CD4-positive, alpha-beta memory T cell (primary cell): ENCODE results near the gene COBL. TPM values are rescaled to one million over a fixed set of nuclear protein-coding genes. Genes with fewer than 3 reads are reported as not detected.

Experiments used
- CTCF ChIA-PET: fragments of 350-600 bp; sonication (Branson Sonifier 250); formaldehyde crosslinking; loops from one replicate; lab custom pipeline; 2021; ENCODE audit warnings: inconsistent platforms; ENCODE audit not compliant: partially characterized antibody; lab: Charles Lee
- POLR2A ChIA-PET: fragments of 350-600 bp; sonication (Branson Sonifier 250); formaldehyde crosslinking; loops from one replicate; lab custom pipeline; 2021; ENCODE audit not compliant: partially characterized antibody; lab: Charles Lee
- DNase-seq, 5 donors: peaks; one replicate each; pipeline versions ENCODE4 v3.0.0 to v3.0.0-alpha.2; 2020 to 2022; ENCODE audit warnings: mixed read lengths in 1 of 5
- H3K27ac ChIP-seq: one replicate; pipeline ENCODE4 v1.7.0; 2013; ENCODE audit warnings: low read depth, low read length
- H3K27me3 ChIP-seq: 2 replicates; pipeline ENCODE4 v1.7.0; 2013; ENCODE audit warnings: mild to moderate bottlenecking, low read length, moderate library complexity; ENCODE audit not compliant: insufficient read depth
- H3K36me3 ChIP-seq: 2 replicates; pipeline ENCODE4 v1.7.0; 2013; ENCODE audit warnings: mild to moderate bottlenecking, low read length, moderate library complexity; ENCODE audit not compliant: insufficient read depth
- H3K4me1 ChIP-seq: 2 replicates; pipeline ENCODE4 v1.7.0; 2013; ENCODE audit warnings: mild to moderate bottlenecking, low read length, moderate library complexity; ENCODE audit not compliant: insufficient read depth
- H3K4me3 ChIP-seq, 2 donors: one replicate each; pipeline ENCODE4 v1.7.0; 2013; ENCODE audit warnings: low read length in 2 of 2, mild to moderate bottlenecking in 1 of 2
- H3K9me3 ChIP-seq, 2 donors: one replicate each; pipeline ENCODE4 v1.7.0; 2013; ENCODE audit warnings: low read length in 2 of 2, control low read depth in 1 of 2; ENCODE audit not compliant: control insufficient read depth in 1 of 2
- H3K27ac Mint-ChIP-seq, 7 donors: one replicate each; pipeline ENCODE4 v1.8.0; 2020 to 2021; ENCODE audit warnings: mixed read lengths in 7 of 7, mild to moderate bottlenecking in 6 of 7, inconsistent platforms in 3 of 7, moderate library complexity in 3 of 7
- H3K27me3 Mint-ChIP-seq, 2 donors: one replicate each; pipeline ENCODE4 v1.8.0; 2020 to 2021; ENCODE audit warnings: mixed read lengths in 2 of 2
- H3K36me3 Mint-ChIP-seq, 2 donors: one replicate each; pipeline ENCODE4 v1.8.0; 2020 to 2021; ENCODE audit warnings: mixed read lengths in 2 of 2, inconsistent platforms in 1 of 2, mild to moderate bottlenecking in 1 of 2
- H3K4me1 Mint-ChIP-seq, 4 donors: one replicate each; pipeline ENCODE4 v1.8.0; 2020 to 2021; ENCODE audit warnings: mixed read lengths in 4 of 4, mild to moderate bottlenecking in 1 of 4
- H3K4me3 Mint-ChIP-seq, 8 donors: one replicate each; pipeline ENCODE4 v1.8.0; 2020 to 2021; ENCODE audit warnings: mixed read lengths in 8 of 8, mild to moderate bottlenecking in 7 of 8, moderate library complexity in 6 of 8, inconsistent platforms in 3 of 8
- H3K9me3 Mint-ChIP-seq, 8 donors: one replicate each; pipeline ENCODE4 v1.8.0; 2020 to 2021; ENCODE audit warnings: mixed read lengths in 8 of 8, mild to moderate bottlenecking in 5 of 8, inconsistent platforms in 3 of 8, moderate library complexity in 1 of 8
- intact Hi-C: fragments of 100-400 bp; cut with micrococcal nuclease; formaldehyde crosslinking; loops from one replicate; pipeline ENCODE4 v1.15.1; 2023
- polyA plus RNA-seq, 2 donors: library from polyadenylated mRNA; unstranded; fragments of 300-500 nt; fragmentation: Illumina TruSeq; gene quantifications; one replicate each; pipeline ENCODE4 v1.2.3, GENCODE V29; 2021
- total RNA-seq, 2 experiments: library from RNA; stranded (reverse); gene quantifications; one replicate each; pipeline ENCODE4 v1.2.3, GENCODE V29; 2021

The COBL gene
- total and polyA plus RNA-seq, 4 experiments from 2014 or later = not detected

GRCh38 chr7:51256916-51257315, 59.7 kb downstream of the COBL start:
- H3K36me3 Mint-ChIP-seq = no peaks in the 10 kb centered on the region
- H3K9me3 Mint-ChIP-seq = no peaks in the 10 kb centered on the region

GRCh38 chr7:51256209-51256781, 60.3 kb downstream of the COBL start:
- Mint-ChIP-seq H3K4me3 (no peak overlapping the region), H3K36me3 (no peaks in the 10 kb centered on the region), H3K9me3 (no peaks in the 10 kb centered on the region), H3K27me3 (peaks cover 3 to 7% of the 10 kb centered on the region in 2 donors), H3K27ac (no peak overlapping the region), H3K4me1 (no peaks in the 10 kb centered on the region)
- no peak overlapping the region for H3K27ac ChIP-seq
- H3K4me1 ChIP-seq = no peaks in the 10 kb centered on the region
- ChIA-PET POLR2A (no interaction called here), CTCF (no interaction called here)
- intact Hi-C loops = no loop called here
- H3K36me3 ChIP-seq = no peaks in the 10 kb centered on the region
- no peak overlapping the region for H3K4me3 ChIP-seq
- H3K9me3 ChIP-seq = no peaks in the 10 kb centered on the region
- DNase-seq = no peak
- no peaks in the 10 kb centered on the region for H3K27me3 ChIP-seq

More at GRCh38 chr7:51256916-51257315, 59.7 kb downstream of the COBL start:
- Histone ChIP-seq H3K4me3 (no peak overlapping the region), H3K27ac (no peak overlapping the region), H3K27me3 (no peaks in the 10 kb centered on the region), H3K36me3 (no peaks in the 10 kb centered on the region), H3K4me1 (no peaks in the 10 kb centered on the region), H3K9me3 (no peaks in the 10 kb centered on the region)
- DNase-seq = no peak
- intact Hi-C loops = no loop called here
- H3K4me3 Mint-ChIP-seq = no peak overlapping the region
- H3K4me1 Mint-ChIP-seq = no peaks in the 10 kb centered on the region
- ChIA-PET CTCF (no interaction called here), POLR2A (no interaction called here)
- H3K27ac Mint-ChIP-seq = no peak overlapping the region
- H3K27me3 Mint-ChIP-seq = peaks cover 3 to 8% of the 10 kb centered on the region in 2 donors

GRCh38 chr7:51255536-51256208, 60.9 kb downstream of the COBL start:
- intact Hi-C loops = no loop called here
- no peak overlapping the region for H3K4me3 ChIP-seq
- no peaks in the 10 kb centered on the region for H3K9me3 Mint-ChIP-seq
- no peak overlapping the region for H3K27ac Mint-ChIP-seq
- no peaks in the 10 kb centered on the region for H3K36me3 ChIP-seq
- H3K9me3 ChIP-seq = no peaks in the 10 kb centered on the region
- no peak for DNase-seq
- no peaks in the 10 kb centered on the region for H3K27me3 ChIP-seq
- no peak overlapping the region for H3K4me3 Mint-ChIP-seq
- no peaks in the 10 kb centered on the region for H3K36me3 Mint-ChIP-seq
- H3K27me3 Mint-ChIP-seq = peaks cover 0 to 6% of the 10 kb centered on the region in 2 donors
- POLR2A ChIA-PET = no interaction called here
- CTCF ChIA-PET = no interaction called here
- H3K4me1 ChIP-seq = no peaks in the 10 kb centered on the region
- H3K27ac ChIP-seq = no peak overlapping the region
- H3K4me1 Mint-ChIP-seq = no peaks in the 10 kb centered on the region

GRCh38 chr7:51255036-51255435, 61.6 kb downstream of the COBL start:
- Mint-ChIP-seq H3K27ac (no peak overlapping the region), H3K4me3 (no peak overlapping the region), H3K4me1 (no peaks in the 10 kb centered on the region), H3K27me3 (peaks cover 0 to 3% of the 10 kb centered on the region in 2 donors), H3K36me3 (no peaks in the 10 kb centered on the region), H3K9me3 (no peaks in the 10 kb centered on the region)
- Histone ChIP-seq H3K27ac (no peak overlapping the region), H3K9me3 (no peaks in the 10 kb centered on the region), H3K4me3 (no peak overlapping the region), H3K4me1 (no peaks in the 10 kb centered on the region), H3K36me3 (no peaks in the 10 kb centered on the region), H3K27me3 (no peaks in the 10 kb centered on the region)
- ChIA-PET POLR2A (no interaction called here), CTCF (no interaction called here)
- intact Hi-C loops = no loop called here
- DNase-seq = no peak

GRCh38 chr7:51253157-51253556, 63.5 kb downstream of the COBL start:
- Mint-ChIP-seq H3K9me3 (no peaks in the 10 kb centered on the region), H3K4me3 (no peak overlapping the region), H3K36me3 (no peaks in the 10 kb centered on the region), H3K4me1 (no peaks in the 10 kb centered on the region), H3K27ac (no peak overlapping the region), H3K27me3 (peaks cover 0 to 3% of the 10 kb centered on the region in 2 donors)
- H3K36me3 ChIP-seq = no peaks in the 10 kb centered on the region
- H3K27me3 ChIP-seq = no peaks in the 10 kb centered on the region
- POLR2A ChIA-PET = no interaction called here
- H3K9me3 ChIP-seq = no peaks in the 10 kb centered on the region
- no peaks in the 10 kb centered on the region for H3K4me1 ChIP-seq
- H3K4me3 ChIP-seq = no peak overlapping the region
- intact Hi-C loops = no loop called here
- DNase-seq = no peak
- CTCF ChIA-PET = no interaction called here
- no peak overlapping the region for H3K27ac ChIP-seq

GRCh38 chr7:51251290-51251689, 65.3 kb downstream of the COBL start:
- Histone ChIP-seq H3K36me3 (no peaks in the 10 kb centered on the region), H3K9me3 (no peaks in the 10 kb centered on the region), H3K27me3 (no peaks in the 10 kb centered on the region), H3K27ac (no peak overlapping the region), H3K4me3 (no peak overlapping the region), H3K4me1 (no peaks in the 10 kb centered on the region)
- ChIA-PET POLR2A (no interaction called here), CTCF (no interaction called here)
- DNase-seq = no peak
- Mint-ChIP-seq H3K36me3 (no peaks in the 10 kb centered on the region), H3K27me3 (peaks cover 0 to 3% of the 10 kb centered on the region in 2 donors), H3K9me3 (no peaks in the 10 kb centered on the region), H3K4me3 (no peak overlapping the region), H3K27ac (no peak overlapping the region), H3K4me1 (no peaks in the 10 kb centered on the region)
- intact Hi-C loops = no loop called here

GRCh38 chr7:51250512-51250911, 66.1 kb downstream of the COBL start:
- H3K9me3 Mint-ChIP-seq = no peaks in the 10 kb centered on the region
- Histone ChIP-seq H3K4me3 (no peak overlapping the region), H3K27ac (no peak overlapping the region), H3K36me3 (no peaks in the 10 kb centered on the region), H3K27me3 (no peaks in the 10 kb centered on the region), H3K4me1 (no peaks in the 10 kb centered on the region), H3K9me3 (no peaks in the 10 kb centered on the region)
- CTCF ChIA-PET = no interaction called here
- H3K4me1 Mint-ChIP-seq = no peaks in the 10 kb centered on the region
- H3K27me3 Mint-ChIP-seq = peaks cover 0 to 3% of the 10 kb centered on the region in 2 donors
- no peak for DNase-seq
- H3K36me3 Mint-ChIP-seq = no peaks in the 10 kb centered on the region
- POLR2A ChIA-PET = no interaction called here
- no peak overlapping the region for H3K27ac Mint-ChIP-seq
- no peak overlapping the region for H3K4me3 Mint-ChIP-seq
- intact Hi-C loops = no loop called here
